ENCODE measurements around the gene CIAO2A.
"Not testable (repeated sequence)": the region's sequence is repeated elsewhere in the genome, so short reads cannot be mapped to it uniquely, and the experiment has no call there.

The CIAO2A gene

DNA sequence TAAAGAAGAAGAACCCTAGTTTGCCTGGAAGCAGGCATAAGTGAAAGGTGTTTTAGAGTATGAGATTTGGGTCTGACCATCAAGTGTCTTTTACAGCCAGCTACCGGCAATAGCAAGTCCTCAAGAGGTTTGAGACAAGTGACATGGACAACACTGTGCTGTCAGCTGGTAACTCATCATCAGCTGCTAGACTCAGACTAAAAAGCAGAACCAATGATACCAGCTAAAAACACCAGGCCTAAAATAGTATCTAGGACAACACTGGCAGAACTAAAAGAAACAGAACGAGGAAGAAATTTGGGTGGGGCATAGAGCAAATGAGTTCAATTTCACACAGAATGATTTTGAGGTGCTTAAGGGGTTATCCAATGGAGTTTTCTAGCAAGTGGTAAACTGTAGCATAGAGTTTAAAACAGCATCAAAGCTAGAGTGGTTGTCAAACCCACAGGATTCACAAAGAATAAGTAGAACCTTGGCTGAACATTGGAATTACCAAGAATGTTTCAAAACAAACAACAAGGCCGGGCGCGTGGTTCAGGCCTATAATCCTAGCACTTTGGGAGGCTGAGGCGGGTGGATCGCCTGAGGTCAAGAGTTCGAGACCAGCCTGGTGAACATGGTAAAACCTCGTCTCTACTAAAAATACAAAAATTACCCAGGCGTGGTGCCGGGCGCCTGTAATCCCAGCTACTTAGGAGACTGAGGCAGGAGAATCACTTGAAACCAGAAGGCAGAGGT, 3.9 kb downstream of the CIAO2A start:
- H3K27me3 ChIP-seq (ENCODE audit: insufficient read depth, poor library complexity, severe bottlenecking): no peaks in the 10 kb centered on the region
- no peak overlapping the region for H3K4me3 ChIP-seq (replicated peaks; ENCODE audit: insufficient read depth, low read length)
- TF ChIP-seq POLR2AphosphoS5 (IDR thresholded peaks at IDR 0.05; ENCODE audit: low read depth) (no peak), GABPA (IDR thresholded peaks at IDR 0.05; ENCODE audit: low read depth) (no peak), REST (IDR thresholded peaks at IDR 0.05; ENCODE audit: insufficient replicate concordance, low read depth) (no peak), SPI1 (IDR thresholded peaks at IDR 0.05; ENCODE audit: borderline replicate concordance, low read depth) (no peak), CTCF (IDR thresholded peaks at IDR 0.05; ENCODE audit: insufficient read depth, low read length) (no peak)
- H3K27ac ChIP-seq (replicated peaks): peak overlapping the region; percentile 63
- no peak for DNase-seq (ENCODE audit: low read depth in 1 of 2, low spot score in 1 of 2)

- Histone ChIP-seq H3K27me3 (ENCODE audit: insufficient read depth, poor library complexity, severe bottlenecking) (no peaks in the 10 kb centered on the region), H3K4me3 (replicated peaks; ENCODE audit: insufficient read depth, low read length) (no peak overlapping the region), H3K27ac (replicated peaks) (no peak overlapping the region)
- TF ChIP-seq REST (IDR thresholded peaks at IDR 0.05; ENCODE audit: insufficient replicate concordance, low read depth): no peak
- TF ChIP-seq POLR2AphosphoS5 (IDR thresholded peaks at IDR 0.05; ENCODE audit: low read depth): no peak
- no peak for TF ChIP-seq SPI1 (IDR thresholded peaks at IDR 0.05; ENCODE audit: borderline replicate concordance, low read depth)
- TF ChIP-seq CTCF (IDR thresholded peaks at IDR 0.05; ENCODE audit: insufficient read depth, low read length): no peak
- no peak for TF ChIP-seq GABPA (IDR thresholded peaks at IDR 0.05; ENCODE audit: low read depth)
- DNase-seq (ENCODE audit: low read depth in 1 of 2, low spot score in 1 of 2): no peak
Observed at GRCh38 chr15:64082757-64083156, 10.9 kb downstream of the CIAO2A start.

DNA sequence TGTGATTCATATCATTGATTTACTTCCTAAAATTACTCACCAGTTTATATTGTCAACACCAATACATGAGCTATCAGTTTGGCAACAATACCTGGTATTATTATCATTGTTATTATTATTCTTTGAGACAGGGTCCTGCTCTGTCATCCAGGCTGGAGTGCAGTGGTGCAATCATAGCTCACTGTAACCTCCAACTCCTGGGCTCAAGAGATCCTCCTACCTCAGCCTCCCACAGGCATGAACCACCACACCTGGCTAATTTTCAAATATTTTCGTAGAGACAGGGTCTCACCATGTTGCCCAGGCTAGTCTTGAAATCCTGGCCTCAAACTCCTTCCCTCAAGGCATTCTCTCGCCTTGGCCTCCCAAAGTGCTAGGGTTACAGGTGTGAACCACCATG, 20.1 kb downstream of the CIAO2A start:
- not testable (repeated sequence) for H3K27ac ChIP-seq (replicated peaks); DNase-seq (ENCODE audit: low read depth in 1 of 2, low spot score in 1 of 2); H3K27me3 ChIP-seq (ENCODE audit: insufficient read depth, poor library complexity, severe bottlenecking); H3K4me3 ChIP-seq (replicated peaks; ENCODE audit: insufficient read depth, low read length)

- TF ChIP-seq POLR2AphosphoS5 (IDR thresholded peaks at IDR 0.05; ENCODE audit: low read depth) (no peak), SPI1 (IDR thresholded peaks at IDR 0.05; ENCODE audit: borderline replicate concordance, low read depth) (no peak), CTCF (IDR thresholded peaks at IDR 0.05; ENCODE audit: insufficient read depth, low read length) (no peak), REST (IDR thresholded peaks at IDR 0.05; ENCODE audit: insufficient replicate concordance, low read depth) (no peak), GABPA (IDR thresholded peaks at IDR 0.05; ENCODE audit: low read depth) (no peak)
- no peak overlapping the region for H3K4me3 ChIP-seq (replicated peaks; ENCODE audit: insufficient read depth, low read length)
- no peak for DNase-seq (ENCODE audit: low read depth in 1 of 2, low spot score in 1 of 2)
- H3K27ac ChIP-seq (replicated peaks): no peak overlapping the region
- no peaks in the 10 kb centered on the region for H3K27me3 ChIP-seq (ENCODE audit: insufficient read depth, poor library complexity, severe bottlenecking)
Observed at GRCh38 chr15:64072812-64073211, 20.8 kb downstream of the CIAO2A start.
